Subcutaneous abdominal adipose tissue (tissue), 5 donors: ENCODE measurements around the gene NHLH1.

Source experiments
- H3K27ac ChIP-seq: one replicate; pipeline ENCODE4 v1.7.0; 2013; ENCODE audit warnings: low read depth, mild to moderate bottlenecking, inconsistent platforms, low read length, moderate library complexity
- H3K27me3 ChIP-seq, 5 donors: one replicate each; pipeline ENCODE4 v1.7.0; 2013; ENCODE audit warnings: low read length in 5 of 5, inconsistent platforms in 1 of 5; ENCODE audit not compliant: control insufficient read depth in 5 of 5, insufficient read depth in 4 of 5
- H3K36me3 ChIP-seq, 5 donors: one replicate each; pipeline ENCODE4 v1.7.0; 2013; ENCODE audit warnings: low read length in 5 of 5; ENCODE audit not compliant: control insufficient read depth in 5 of 5, insufficient read depth in 5 of 5
- H3K4me1 ChIP-seq, 5 donors: one replicate each; pipeline ENCODE4 v1.7.0; 2013; ENCODE audit warnings: low read length in 5 of 5, mild to moderate bottlenecking in 3 of 5, moderate library complexity in 1 of 5; ENCODE audit not compliant: control insufficient read depth in 5 of 5, insufficient read depth in 5 of 5
- H3K4me3 ChIP-seq, 5 donors: one replicate each; pipeline ENCODE4 v1.7.0; 2013; ENCODE audit warnings: low read length in 5 of 5, low read depth in 1 of 5
- H3K9ac ChIP-seq, 5 donors: one replicate each; pipeline ENCODE4 v1.7.0; 2013; ENCODE audit warnings: low read length in 5 of 5, mild to moderate bottlenecking in 4 of 5, moderate library complexity in 3 of 5
- H3K9me3 ChIP-seq, 5 donors: one replicate each; pipeline ENCODE4 v1.7.0; 2013; ENCODE audit warnings: low read length in 5 of 5; ENCODE audit not compliant: control insufficient read depth in 5 of 5
- donor health status: healthy.
- donor health status: healthy.
- donor health status: healthy.
- donor health status: healthy.
- donor health status: healthy.

NHLH1 gene

DNA sequence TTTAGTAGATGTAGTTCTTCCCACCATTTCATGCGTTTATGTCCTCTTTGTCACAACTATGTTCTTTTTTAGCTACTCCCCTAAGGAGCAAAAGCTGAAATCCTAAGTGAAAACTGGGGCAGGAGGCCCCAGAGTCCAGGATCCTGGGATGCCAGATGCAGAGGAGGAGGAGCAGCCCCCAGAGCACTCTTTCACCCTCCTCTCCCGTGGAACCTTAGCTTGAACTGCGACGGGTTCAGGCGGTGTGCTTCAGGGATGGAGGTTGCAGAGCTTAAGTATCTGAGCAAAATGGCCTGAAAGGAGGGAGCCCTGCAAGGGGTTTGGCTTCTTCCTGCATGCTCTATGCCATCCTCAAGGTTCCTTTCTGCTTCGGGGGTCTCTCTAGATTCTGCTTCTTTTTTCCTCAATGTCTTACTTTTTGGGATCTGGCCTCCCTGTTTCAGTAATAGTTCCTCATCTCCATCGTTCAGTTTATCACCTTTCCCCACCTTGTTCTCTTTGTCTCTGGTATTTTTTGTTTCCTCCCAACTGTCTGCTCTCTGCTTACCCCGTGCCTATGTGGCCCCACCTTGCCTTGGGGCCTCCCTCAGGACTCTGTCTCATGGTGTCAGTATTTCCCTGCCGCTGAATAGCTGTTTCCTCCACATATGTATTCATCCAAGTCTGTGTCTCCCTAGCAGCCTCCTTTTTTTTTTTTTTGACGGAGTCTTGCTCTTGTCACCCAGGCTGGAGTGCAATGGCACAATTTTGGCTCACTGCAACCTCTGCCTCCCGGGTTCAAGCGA lies 2.7 kb upstream of the NHLH1 start:
- Histone ChIP-seq H3K27ac (no peak overlapping the region), H3K9me3 (no peaks in the 10 kb centered on the region), H3K27me3 (peaks cover 0 to 4% (median 3%) of the 10 kb centered on the region in 5 donors), H3K36me3 (peaks cover 0 to 17% (median 13%) of the 10 kb centered on the region in 5 donors), H3K4me3 (no peak overlapping the region), H3K4me1 (peaks cover 0 to 25% (median 22%) of the 10 kb centered on the region in 5 donors), H3K9ac (no peak overlapping the region)

DNA sequence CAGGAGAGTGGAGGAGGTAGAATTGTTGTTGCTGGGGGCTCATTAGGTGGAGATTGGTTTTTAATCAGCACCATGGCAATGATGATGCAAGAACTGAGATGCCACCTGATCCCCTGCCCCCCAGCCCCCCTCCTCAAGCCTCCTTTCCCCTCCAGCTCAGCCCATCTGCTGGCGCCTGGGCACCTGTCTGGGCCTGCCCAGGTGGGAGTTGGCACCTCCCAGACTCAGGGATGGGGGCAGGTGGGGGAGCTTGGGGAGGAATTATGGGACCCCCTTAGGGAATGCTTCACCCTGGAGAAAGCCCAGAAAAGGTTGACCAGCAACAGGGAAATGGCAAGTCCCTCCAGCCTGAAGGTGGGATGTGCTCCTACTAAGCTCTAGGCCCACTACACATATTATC lies 1.5 kb upstream of the NHLH1 start:
- H3K9ac ChIP-seq, result no peak overlapping the region
- H3K4me1 ChIP-seq, result peaks cover 0 to 25% (median 22%) of the 10 kb centered on the region in 5 donors
- H3K4me3 ChIP-seq, result no peak overlapping the region
- H3K36me3 ChIP-seq, result peaks cover 0 to 6% (median 3%) of the 10 kb centered on the region in 5 donors
- H3K27ac ChIP-seq, result no peak overlapping the region
- H3K9me3 ChIP-seq, result no peaks in the 10 kb centered on the region
- peaks cover 0 to 4% (median 3%) of the 10 kb centered on the region in 5 donors for H3K27me3 ChIP-seq

DNA sequence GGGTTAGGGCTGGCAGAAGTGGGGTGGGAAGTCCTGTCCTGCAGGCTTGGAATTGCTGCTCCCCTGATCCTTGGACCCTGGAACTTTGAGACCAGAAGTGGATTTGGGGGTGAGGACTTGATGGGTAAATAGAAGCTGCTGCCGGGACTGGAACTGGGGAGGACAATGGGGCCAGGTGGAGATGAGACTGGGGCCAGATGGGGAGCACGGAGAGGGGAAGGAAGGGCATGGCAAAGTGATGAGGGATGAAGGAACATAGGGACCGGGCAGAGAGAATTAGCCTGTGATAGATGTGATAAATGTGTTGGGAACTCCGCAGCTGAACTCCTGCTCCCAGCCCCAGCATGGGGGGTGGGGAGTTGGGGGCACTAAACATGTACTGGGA lies 637 bp downstream of the NHLH1 start:
- Histone ChIP-seq H3K27ac (no peak overlapping the region), H3K36me3 (no peaks in the 10 kb centered on the region), H3K27me3 (peaks cover 0 to 4% (median 3%) of the 10 kb centered on the region in 5 donors), H3K4me3 (no peak overlapping the region), H3K4me1 (peaks cover 0 to 7% (median 6%) of the 10 kb centered on the region in 5 donors), H3K9ac (no peak overlapping the region), H3K9me3 (no peaks in the 10 kb centered on the region)

DNA sequence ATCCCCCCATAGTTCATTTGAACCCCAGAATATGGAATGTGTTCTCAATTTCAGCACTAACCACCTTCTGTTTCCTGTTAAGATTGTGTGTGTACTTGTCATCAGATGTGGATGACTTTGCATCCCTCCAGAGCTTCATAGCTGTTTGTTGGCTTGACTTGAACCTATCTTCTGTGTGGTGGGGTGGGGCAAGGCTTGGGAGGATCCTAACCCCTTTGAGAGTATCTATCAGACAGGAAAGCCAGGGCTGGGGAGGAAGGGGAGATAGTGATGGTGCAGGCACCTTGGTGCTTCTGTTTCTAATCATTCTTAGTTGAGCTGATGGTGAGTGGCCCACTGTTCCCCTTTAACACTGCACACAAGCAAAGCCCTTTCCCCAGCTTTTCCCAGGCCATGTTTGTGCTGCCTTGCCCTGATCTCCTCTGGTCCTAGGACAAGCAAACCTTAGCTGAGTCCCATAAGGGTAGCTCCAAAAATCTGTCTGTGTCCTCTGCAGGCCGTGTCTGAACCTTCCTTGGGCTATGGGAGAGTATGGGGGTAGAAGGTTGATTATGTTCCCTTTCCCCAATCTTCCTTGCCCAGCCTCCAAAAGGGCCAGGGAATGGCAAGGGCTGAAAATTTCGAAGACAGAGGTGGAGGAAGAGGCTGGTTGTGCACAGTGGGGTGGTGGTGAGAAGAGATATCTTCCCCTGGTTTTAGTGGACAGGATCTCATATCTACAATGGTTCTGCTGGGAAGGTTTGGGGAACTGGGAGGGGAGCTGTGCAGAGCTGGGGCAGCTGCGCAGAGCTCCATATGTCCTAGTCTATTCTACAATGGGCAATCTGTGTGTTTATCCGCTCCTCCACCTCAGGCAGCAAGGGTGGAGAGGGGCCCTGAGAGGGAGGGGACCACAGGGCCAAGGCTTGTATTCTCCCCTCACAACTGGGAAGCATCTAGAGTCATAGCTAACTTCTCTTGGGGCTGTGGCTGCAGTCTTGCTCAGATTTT lies 1.4 kb downstream of the NHLH1 start:
- H3K4me1 ChIP-seq, result peaks cover 0 to under 1% (median 0%) of the 10 kb centered on the region in 5 donors
- no peak overlapping the region for H3K27ac ChIP-seq
- H3K36me3 ChIP-seq, result no peaks in the 10 kb centered on the region
- H3K9me3 ChIP-seq, result no peaks in the 10 kb centered on the region
- H3K4me3 ChIP-seq, result no peak overlapping the region
- H3K27me3 ChIP-seq, result peaks cover 0 to 4% (median 3%) of the 10 kb centered on the region in 5 donors
- H3K9ac ChIP-seq, result no peak overlapping the region

DNA sequence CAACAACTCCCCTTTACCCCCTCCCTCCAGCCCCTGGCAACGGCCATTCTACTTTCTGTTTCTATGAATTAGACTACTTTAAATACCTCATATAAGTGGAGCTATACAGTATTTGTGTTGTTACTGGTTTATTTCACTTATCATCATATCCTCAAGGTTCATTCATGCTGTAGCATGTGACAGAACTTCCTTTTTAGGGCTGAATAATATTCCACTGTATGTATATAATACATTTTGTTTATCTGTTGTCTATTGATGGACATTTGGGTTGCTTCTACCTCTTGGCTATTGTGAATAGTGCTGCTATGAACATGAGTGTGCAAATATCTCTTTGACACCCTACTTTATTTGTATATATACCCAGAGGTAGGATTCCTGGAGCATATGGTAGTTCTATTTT lies 2.2 kb downstream of the NHLH1 start:
- Histone ChIP-seq H3K27ac (no peak overlapping the region), H3K36me3 (no peaks in the 10 kb centered on the region), H3K9me3 (no peaks in the 10 kb centered on the region), H3K4me3 (no peak overlapping the region), H3K27me3 (peaks cover 0 to 4% (median 3%) of the 10 kb centered on the region in 5 donors), H3K9ac (no peak overlapping the region), H3K4me1 (no peaks in the 10 kb centered on the region)

DNA sequence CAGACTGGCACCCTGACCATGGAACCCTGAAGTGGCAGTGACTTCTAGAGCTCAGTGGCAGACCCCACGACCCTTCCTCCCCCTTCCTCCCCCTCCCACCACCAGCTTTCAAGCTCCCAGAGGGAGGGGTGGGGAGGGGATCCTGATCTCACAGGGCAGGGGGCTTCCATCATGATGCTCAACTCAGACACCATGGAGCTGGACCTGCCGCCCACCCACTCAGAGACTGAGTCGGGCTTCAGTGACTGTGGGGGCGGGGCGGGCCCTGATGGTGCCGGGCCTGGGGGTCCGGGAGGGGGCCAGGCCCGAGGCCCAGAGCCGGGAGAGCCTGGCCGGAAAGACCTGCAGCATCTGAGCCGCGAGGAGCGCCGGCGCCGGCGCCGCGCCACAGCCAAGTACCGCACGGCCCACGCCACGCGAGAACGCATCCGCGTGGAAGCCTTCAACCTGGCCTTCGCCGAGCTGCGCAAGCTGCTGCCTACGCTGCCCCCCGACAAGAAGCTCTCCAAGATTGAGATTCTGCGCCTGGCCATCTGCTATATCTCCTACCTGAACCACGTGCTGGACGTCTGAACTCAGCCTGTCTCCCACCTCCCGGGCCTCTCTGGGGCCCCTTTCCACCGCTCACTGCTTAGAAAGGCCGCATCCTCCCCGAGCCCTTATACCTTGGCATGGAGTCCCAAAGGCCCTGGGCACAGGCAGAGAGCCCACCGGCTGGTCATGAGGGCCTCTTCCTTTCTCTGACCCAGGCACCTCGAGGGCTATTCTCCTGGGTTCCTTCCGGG lies 3.9 kb downstream of the NHLH1 start:
- H3K27ac ChIP-seq, result no peak overlapping the region
- H3K27me3 ChIP-seq, result peaks cover 0 to 6% (median 3%) of the 10 kb centered on the region in 5 donors
- no peaks in the 10 kb centered on the region for H3K36me3 ChIP-seq
- no peak overlapping the region for H3K4me3 ChIP-seq
- H3K4me1 ChIP-seq, result peaks cover 0 to 12% (median 10%) of the 10 kb centered on the region in 5 donors
- no peak overlapping the region for H3K9ac ChIP-seq
- H3K9me3 ChIP-seq, result no peaks in the 10 kb centered on the region

DNA sequence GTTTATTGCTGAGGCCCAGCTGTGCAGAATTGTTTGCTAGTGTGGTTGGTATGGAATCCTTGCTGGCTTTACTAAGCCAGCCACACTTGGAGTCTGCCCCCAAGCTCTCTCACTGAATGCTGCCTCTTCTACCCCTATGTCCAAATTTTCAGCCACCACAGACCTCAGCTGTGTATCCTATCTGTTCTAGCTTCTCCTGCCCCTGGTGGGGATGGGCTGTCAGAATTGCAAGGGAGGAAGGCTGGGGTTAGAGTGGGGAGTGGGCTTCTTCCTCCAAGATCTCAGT lies 4.4 kb downstream of the NHLH1 start:
- no peak overlapping the region for H3K27ac ChIP-seq
- no peak overlapping the region for H3K9ac ChIP-seq
- no peaks in the 10 kb centered on the region for H3K36me3 ChIP-seq
- H3K9me3 ChIP-seq, result no peaks in the 10 kb centered on the region
- H3K27me3 ChIP-seq, result peaks cover 0 to 6% (median 3%) of the 10 kb centered on the region in 5 donors
- no peak overlapping the region for H3K4me3 ChIP-seq
- H3K4me1 ChIP-seq, result peaks cover 3 to 18% (median 15%) of the 10 kb centered on the region in 5 donors

DNA sequence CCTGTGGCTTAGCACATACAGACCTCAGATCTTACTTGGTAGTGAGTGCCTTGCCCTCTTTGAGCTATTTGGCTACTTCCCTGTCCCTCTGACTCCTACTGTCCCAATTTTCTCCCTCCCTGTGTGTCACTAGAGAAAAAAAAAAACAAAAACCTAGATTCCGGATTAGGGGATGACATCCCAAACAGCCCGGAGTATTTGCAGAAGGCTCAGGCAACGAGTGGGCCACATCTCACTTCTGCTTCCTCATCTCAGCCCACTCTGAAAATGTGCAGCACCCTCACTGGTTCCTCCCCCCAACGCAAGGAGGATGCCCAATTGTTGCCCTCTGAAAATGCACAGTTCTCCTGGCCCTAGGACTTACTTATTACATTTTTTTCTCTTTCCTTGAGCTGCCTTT lies 4.9 kb downstream of the NHLH1 start:
- Histone ChIP-seq H3K4me3 (no peak overlapping the region), H3K27me3 (peaks cover 0 to 6% (median 3%) of the 10 kb centered on the region in 5 donors), H3K4me1 (peaks cover 4 to 20% (median 19%) of the 10 kb centered on the region in 5 donors), H3K27ac (no peak overlapping the region), H3K36me3 (no peaks in the 10 kb centered on the region), H3K9ac (no peak overlapping the region), H3K9me3 (no peaks in the 10 kb centered on the region)

DNA sequence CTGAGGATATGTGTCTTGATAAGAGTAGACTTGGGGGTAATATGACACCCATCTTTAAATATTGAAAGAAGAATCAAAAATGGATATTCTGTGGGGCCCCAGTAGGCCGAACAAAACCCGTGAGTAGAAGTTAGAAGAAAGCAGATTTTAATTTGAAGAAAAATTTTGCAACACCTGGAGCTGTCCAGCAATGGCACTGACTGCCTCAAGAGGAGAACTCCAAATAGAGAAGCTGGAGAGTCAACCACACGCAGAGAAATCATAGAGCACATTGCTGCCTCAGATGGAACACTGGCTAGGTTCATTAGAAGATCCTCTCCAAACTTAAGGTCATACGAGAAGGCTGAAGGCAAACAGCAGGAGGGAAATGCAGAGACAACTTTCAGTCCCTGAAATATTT lies 6.8 kb downstream of the NHLH1 start:
- H3K9me3 ChIP-seq, result no peaks in the 10 kb centered on the region

More for the DNA sequence above, 6.8 kb downstream of the NHLH1 start:
- no peak overlapping the region for H3K4me3 ChIP-seq
- H3K27ac ChIP-seq, result no peak overlapping the region
- H3K4me1 ChIP-seq, result peaks cover 4 to 20% (median 19%) of the 10 kb centered on the region in 5 donors
- H3K9ac ChIP-seq, result no peak overlapping the region
- H3K36me3 ChIP-seq, result no peaks in the 10 kb centered on the region
- peaks cover 0 to 2% (median 0%) of the 10 kb centered on the region in 5 donors for H3K27me3 ChIP-seq
